Measurements from ENCODE around the gene GRK2. TPM values are rescaled to one million over a fixed set of nuclear protein-coding genes. Genes with fewer than 3 reads are reported as not detected.

GRK2 gene
- total and polyA plus RNA-seq, 2 of the 8 experiments (the other 6 are each of a cell fraction or from before 2014, with no cell fraction given): 47.3 to 49.7 TPM

DNA sequence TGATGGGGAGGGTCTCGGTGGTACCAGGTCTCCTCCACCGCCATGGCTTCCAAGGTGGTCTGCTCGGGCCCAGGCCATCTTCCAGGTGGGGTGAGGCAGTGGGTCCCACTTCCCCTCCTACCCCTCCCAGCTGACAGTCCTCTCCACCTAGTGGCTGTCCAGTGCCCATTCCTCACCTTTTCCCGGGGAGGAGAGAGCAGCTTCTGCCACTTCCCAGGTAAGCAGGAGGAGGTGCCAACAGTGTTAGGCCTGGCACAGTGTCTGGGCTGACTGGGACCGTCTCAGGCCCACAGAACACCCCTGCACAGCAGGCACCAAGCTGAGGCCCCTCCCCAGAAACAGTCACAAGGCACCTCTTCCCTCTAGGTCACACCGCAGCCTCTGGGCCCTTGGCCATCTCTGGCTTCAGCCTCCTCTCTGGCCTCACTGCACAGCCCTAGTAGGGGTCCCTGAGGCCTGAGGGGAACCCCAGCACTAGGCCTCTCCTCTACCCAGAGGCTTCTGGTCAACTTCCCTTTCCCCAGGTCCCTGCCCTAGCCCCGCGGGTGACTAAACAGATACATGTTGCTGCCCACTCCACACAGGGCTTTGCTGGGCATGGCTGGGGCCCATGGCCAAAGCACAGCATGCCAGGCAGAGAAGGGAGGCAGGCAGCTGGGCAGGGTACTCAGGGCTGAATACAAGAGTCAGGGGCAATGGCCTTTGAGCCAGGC lies 20.5 kb downstream of the GRK2 start:
- no peak overlapping the region for H2BK120ac ChIP-seq (replicated peaks; ENCODE audit: low read depth, low read length)
- peaks cover 7% of the 10 kb centered on the region; the same call in 1 of the 2 replicates for H3K23me2 ChIP-seq (ENCODE audit: low read depth, low read length)
- H2BK15ac ChIP-seq (ENCODE audit: low read length): no peak overlapping the region
- peaks cover 0 to 18% (median 11%) of the 10 kb centered on the region in 4 experiments; a peak in 6 of 7 replicates for H3K4me1 ChIP-seq (replicated peaks in 1 of 4; ENCODE audit: control insufficient read depth in 3 of 4, insufficient read depth in 4 of 4, low read length in 3 of 4)
- H2AK5ac ChIP-seq (ENCODE audit: low read depth, low read length): no peak overlapping the region
- H4K20me1 ChIP-seq (replicated peaks in 1 of 2; ENCODE audit: control insufficient read depth in 1 of 2, insufficient read depth in 2 of 2, low read length in 2 of 2): peaks cover 0 to 6% of the 10 kb centered on the region in 2 experiments
- FAIRE-seq: no peak
- H3K9ac ChIP-seq (replicated peaks in 1 of 4; ENCODE audit: extremely low read depth in 1 of 4, low read depth in 3 of 4, low read length in 3 of 4): no peak overlapping the region
- no peak overlapping the region for H3K14ac ChIP-seq (ENCODE audit: insufficient read length)
- ChIA-PET CTCF (ENCODE audit: partially characterized antibody) (interaction anchor here (0.6 to 5.9 kb wide), 9 partner anchors 8 to 431 kb away, joined by 3 to 47 read pairs (median 4); partner anchors contain the start of gene SSH3), POLR2A (ENCODE audit: partially characterized antibody) (interaction anchor here (0.7 to 7.9 kb wide), 5 partner anchors 9 to 114 kb away, joined by 3 to 106 read pairs (median 15); partner anchors contain the start of genes GRK2 and SSH3)
- WGBS, 2 experiments (ENCODE audit: extremely low coverage in 1 of 2, insufficient coverage in 1 of 2, insufficient read length in 1 of 2, insufficient replicate concordance in 2 of 2, low coverage in 1 of 2, low lambda C conversion rate in 2 of 2, missing lambda C conversion rate in 1 of 2): 83% methylated on average over 5 of the region's 8 CpGs; no CpG with 5 or more reads in 1 of the 2 experiments
- 0 out of 2 replicates have a peak overlapping the region, but pooled peaks have one; percentile 95 for H2BK5ac ChIP-seq (ENCODE audit: low read depth, low read length)
- H3K18ac ChIP-seq (ENCODE audit: extremely low read depth, low read length): no peak overlapping the region
- no peaks in the 10 kb centered on the region; a peak in 1 of 4 replicates for H3K79me2 ChIP-seq (ENCODE audit: control insufficient read depth in 1 of 2, insufficient read depth in 2 of 2, low read length in 2 of 2)
- no peak overlapping the region for H4K5ac ChIP-seq (ENCODE audit: insufficient read length, low read depth, low read length)
- H3K23ac ChIP-seq (ENCODE audit: insufficient read length): no peak overlapping the region
- no peak overlapping the region for H2AFZ ChIP-seq (ENCODE audit: low read length)
- TF ChIP-seq, protein P1, sequence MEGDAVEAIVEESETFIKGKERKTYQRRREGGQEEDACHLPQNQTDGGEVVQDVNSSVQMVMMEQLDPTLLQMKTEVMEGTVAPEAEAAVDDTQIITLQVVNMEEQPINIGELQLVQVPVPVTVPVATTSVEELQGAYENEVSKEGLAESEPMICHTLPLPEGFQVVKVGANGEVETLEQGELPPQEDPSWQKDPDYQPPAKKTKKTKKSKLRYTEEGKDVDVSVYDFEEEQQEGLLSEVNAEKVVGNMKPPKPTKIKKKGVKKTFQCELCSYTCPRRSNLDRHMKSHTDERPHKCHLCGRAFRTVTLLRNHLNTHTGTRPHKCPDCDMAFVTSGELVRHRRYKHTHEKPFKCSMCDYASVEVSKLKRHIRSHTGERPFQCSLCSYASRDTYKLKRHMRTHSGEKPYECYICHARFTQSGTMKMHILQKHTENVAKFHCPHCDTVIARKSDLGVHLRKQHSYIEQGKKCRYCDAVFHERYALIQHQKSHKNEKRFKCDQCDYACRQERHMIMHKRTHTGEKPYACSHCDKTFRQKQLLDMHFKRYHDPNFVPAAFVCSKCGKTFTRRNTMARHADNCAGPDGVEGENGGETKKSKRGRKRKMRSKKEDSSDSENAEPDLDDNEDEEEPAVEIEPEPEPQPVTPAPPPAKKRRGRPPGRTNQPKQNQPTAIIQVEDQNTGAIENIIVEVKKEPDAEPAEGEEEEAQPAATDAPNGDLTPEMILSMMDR (IDR thresholded peaks at IDR 0.05; ENCODE audit: control extremely low read depth in 1 of 3, insufficient read depth in 1 of 3, low read depth in 1 of 3, low read length in 3 of 3): peak in 2 of 3 experiments; percentile 22 to 29; a peak in 1 of 4 replicates
- TF ChIP-seq KDM1A (IDR thresholded peaks at IDR 0.05; ENCODE audit: borderline replicate concordance, low read length) (no peak), RAD21 (IDR thresholded peaks at IDR 0.05 in 1 of 2, conservative IDR thresholded peaks at IDR 0.05 in 1 of 2; ENCODE audit: low read depth in 2 of 2, low read length in 2 of 2) (peak in 1 of 2 experiments; percentile 8; a peak in 1 of 4 replicates), TBP (IDR thresholded peaks at IDR 0.05; ENCODE audit: low read depth, low read length) (no peak), SUZ12 (IDR thresholded peaks at IDR 0.05; ENCODE audit: low read length) (no peak)
- H2BK12ac ChIP-seq (ENCODE audit: low read depth, low read length): 0 out of 2 replicates have a peak overlapping the region, but pooled peaks have one; percentile 5
- no peak for DNase-seq (ENCODE audit: low read depth in 1 of 2, low spot score in 2 of 2)
- H2BK20ac ChIP-seq (ENCODE audit: low read length): no peak overlapping the region
- peak overlapping the region; percentile 79; the same call in 1 of the 2 replicates for H4K8ac ChIP-seq (ENCODE audit: extremely low read depth, insufficient read depth, low read length)
- H3K56ac ChIP-seq (replicated peaks; ENCODE audit: insufficient read length, low read depth, low read length): no peak overlapping the region
- no peak overlapping the region for H3K4me3 ChIP-seq (ENCODE audit: extremely low read depth in 1 of 4, insufficient read depth in 2 of 4, low read depth in 3 of 4, low read length in 4 of 4)
- H3K27me3 ChIP-seq (replicated peaks in 1 of 4; ENCODE audit: control insufficient read depth in 3 of 4, extremely low read depth in 1 of 4, insufficient read depth in 3 of 4, low read length in 3 of 4): no peaks in the 10 kb centered on the region
- no peak overlapping the region for H3K4me2 ChIP-seq (ENCODE audit: insufficient read depth in 1 of 2, low read depth in 2 of 2, low read length in 2 of 2)
- no peaks in the 10 kb centered on the region; the same call in 1 of the 2 replicates for H3K79me1 ChIP-seq (ENCODE audit: low read depth, low read length)
- no peak overlapping the region for H3K27ac ChIP-seq (ENCODE audit: low read depth, low read length)
- H3K36me3 ChIP-seq (ENCODE audit: control insufficient read depth in 2 of 4, insufficient read depth in 4 of 4, low read length in 3 of 4): peaks cover 6 to 34% (median 17%) of the 10 kb centered on the region in 4 experiments
- no peak overlapping the region for H4K91ac ChIP-seq (replicated peaks; ENCODE audit: insufficient read length, low read length)
- H3K9me3 ChIP-seq (ENCODE audit: insufficient read depth in 2 of 2, low read depth in 1 of 2, low read length in 1 of 2): no peaks in the 10 kb centered on the region
- H3K4ac ChIP-seq (replicated peaks; ENCODE audit: insufficient read length, low read depth, low read length): no peak overlapping the region

Measured in H1 (cell line).